PC-3 (cell line): ENCODE results near the gene SELENOM. TPM values are rescaled to one million over a fixed set of nuclear protein-coding genes. Genes with fewer than 3 reads are reported as not detected.

Experiments
- ATAC-seq: fragments of 200-7000 bp; cut with Tn5 transposase; 2 replicates; pipeline ENCODE4 v1.9.1; 2020; ENCODE audit warnings: mild to moderate bottlenecking, moderate library complexity
- BruUV-seq: library from RNA; stranded (reverse); fragments of 400-500 nt; replicated peaks from 2 replicates; lab custom pipeline; 2021; lab: Mats Ljungman, UMichigan
- CTCF ChIA-PET: fragments of 300-600 bp; sonication (Branson Sonifier 250); formaldehyde crosslinking; loops from one replicate; lab custom pipeline; 2022; ENCODE audit warnings: antibody characterized with exemption; lab: Charles Lee
- POLR2A ChIA-PET: fragments of 300-600 bp; sonication (Branson Sonifier 250); formaldehyde crosslinking; loops from one replicate; lab custom pipeline; 2022; ENCODE audit warnings: antibody characterized with exemption; ENCODE audit not compliant: unreplicated experiment; lab: Charles Lee
- DNase-seq: peaks from one replicate; pipeline ENCODE4 v3.0.0-alpha.2; 2015
- H2AFZ ChIP-seq: fragments of 300-600 bp; sonication (generic); 2 replicates; pipeline ENCODE4 v1.6.0; 2016; ENCODE audit warnings: antibody characterized with exemption, low read length
- H3F3A ChIP-seq: fragments of 300-600 bp; sonication (generic); one replicate; pipeline ENCODE4 v1.6.0; 2017; ENCODE audit warnings: antibody characterized with exemption, low read length, control low read depth, mild to moderate bottlenecking; ENCODE audit not compliant: unreplicated experiment
- H3K27ac ChIP-seq: fragments of 300-600 bp; sonication (generic); 2 replicates; pipeline ENCODE4 v1.5.1; 2016; ENCODE audit warnings: mild to moderate bottlenecking, low read length
- H3K27me3 ChIP-seq: fragments of 300-600 bp; sonication (generic); 2 replicates; pipeline ENCODE4 v1.6.1; 2016; ENCODE audit warnings: low read length, mixed read lengths
- H3K36me3 ChIP-seq: fragments of 300-600 bp; sonication (generic); 2 replicates; pipeline ENCODE4 v1.6.1; 2016; ENCODE audit warnings: low read depth, mixed run types, low read length, mixed read lengths
- H3K4me1 ChIP-seq: fragments of 300-600 bp; sonication (generic); 2 replicates; pipeline ENCODE4 v1.5.1; 2016; ENCODE audit warnings: low read length; ENCODE audit not compliant: insufficient read depth
- H3K4me2 ChIP-seq: fragments of 300-600 bp; sonication (generic); 2 replicates; pipeline ENCODE4 v1.6.0; 2016; ENCODE audit warnings: low read length
- H3K4me3 ChIP-seq: fragments of 300-600 bp; sonication (generic); 2 replicates; pipeline ENCODE4 v1.5.1; 2016; ENCODE audit warnings: mild to moderate bottlenecking, low read length, mixed read lengths
- H3K79me2 ChIP-seq: fragments of 300-600 bp; sonication (generic); 2 replicates; pipeline ENCODE4 v1.6.1; 2017; ENCODE audit warnings: low read length, mixed read lengths
- H3K9ac ChIP-seq: fragments of 300-600 bp; sonication (generic); 2 replicates; pipeline ENCODE4 v1.6.0; 2016; ENCODE audit warnings: mild to moderate bottlenecking, low read length
- H3K9me2 ChIP-seq: fragments of 300-600 bp; sonication (generic); replicated peaks from 2 replicates; pipeline ENCODE4 v1.6.1; 2016; ENCODE audit warnings: mixed run types, low read length, mixed read lengths
- H3K9me3 ChIP-seq: fragments of 300-600 bp; sonication (generic); 2 replicates; pipeline ENCODE4 v1.6.1; 2016; ENCODE audit warnings: low read length, mixed read lengths
- H4K20me1 ChIP-seq: fragments of 300-600 bp; sonication (generic); 2 replicates; pipeline ENCODE4 v1.6.1; 2016; ENCODE audit warnings: low read length, mixed read lengths
- CTCF ChIP-seq: fragments of 300-600 bp; sonication (generic); conservative IDR thresholded peaks from 2 replicates; pipeline ENCODE4 v1.5.1; 2017; ENCODE audit warnings: antibody characterized with exemption, low read depth, mild to moderate bottlenecking, low read length
- EZH2 ChIP-seq: fragments of 300-600 bp; sonication (generic); IDR thresholded peaks from one replicate; pipeline ENCODE4 v1.6.1; 2017; ENCODE audit warnings: antibody characterized with exemption, mild to moderate bottlenecking, low read length; ENCODE audit not compliant: unreplicated experiment
- EZH2phosphoT487 ChIP-seq: fragments of 300-600 bp; sonication (generic); IDR thresholded peaks from 2 replicates; pipeline ENCODE4 v1.6.1; 2018; ENCODE audit warnings: mild to moderate bottlenecking, antibody characterized with exemption, low read length, borderline replicate concordance
- intact Hi-C: fragments of 100-400 bp; cut with micrococcal nuclease; formaldehyde crosslinking; loops from 2 replicates; pipeline ENCODE4 v1.9.0; 2023
- total RNA-seq: library from RNA; depleted of rRNA; stranded (reverse); fragments of >200 nt; gene quantifications from 2 replicates; pipeline ENCODE4 v1.2.3, GENCODE V29; 2014

Gene SELENOM
- total RNA-seq, 1 experiment from 2014 or later: 36.8 TPM

- Histone ChIP-seq H2AFZ (no peak overlapping the region), H3K4me3 (no peak overlapping the region), H3K4me1 (peaks cover 25% of the 10 kb centered on the region), H3K79me2 (peaks cover 42% of the 10 kb centered on the region), H3K9me2 (no peaks in the 10 kb centered on the region), H3K27me3 (no peaks in the 10 kb centered on the region), H3F3A (no peaks in the 10 kb centered on the region), H3K36me3 (peaks cover 35% of the 10 kb centered on the region), H3K27ac (no peak overlapping the region), H4K20me1 (peaks cover 15% of the 10 kb centered on the region; the same call in 1 of the 2 replicates), H3K9ac (no peak overlapping the region), H3K9me3 (no peaks in the 10 kb centered on the region), H3K4me2 (no peak overlapping the region)
- ATAC-seq: no peak
- intact Hi-C loops: no loop called here
- ChIA-PET POLR2A (no interaction called here), CTCF (no interaction called here)
- TF ChIP-seq EZH2phosphoT487: no peak
- no TSS peak for BruUV-seq
- no peak for DNase-seq
Measured at GRCh38 chr22:31087744-31088215, 19.6 kb downstream of the SELENOM start.

- H3K36me3 ChIP-seq: peaks cover 28% of the 10 kb centered on the region
- H3K79me2 ChIP-seq: peaks cover 51% of the 10 kb centered on the region
- TF ChIP-seq CTCF: no peak
- TF ChIP-seq EZH2phosphoT487: no peak
- TF ChIP-seq EZH2: no peak
- no peak overlapping the region for H3K27ac ChIP-seq
- intact Hi-C loops: no loop called here
- no TSS peak for BruUV-seq
- ChIA-PET POLR2A (no interaction called here), CTCF (no interaction called here)
- H3K27me3 ChIP-seq: no peaks in the 10 kb centered on the region
- no peak for ATAC-seq
- H3K9ac ChIP-seq: no peak overlapping the region
- H3F3A ChIP-seq: no peaks in the 10 kb centered on the region
- peaks cover 17% of the 10 kb centered on the region; the same call in 1 of the 2 replicates for H4K20me1 ChIP-seq
- DNase-seq: no peak
- H2AFZ ChIP-seq: no peak overlapping the region
- no peaks in the 10 kb centered on the region for H3K9me3 ChIP-seq
- peaks cover 30% of the 10 kb centered on the region for H3K4me1 ChIP-seq
- H3K9me2 ChIP-seq: no peaks in the 10 kb centered on the region
- H3K4me2 ChIP-seq: no peak overlapping the region
- H3K4me3 ChIP-seq: no peak overlapping the region
Measured at GRCh38 chr22:31086703-31087330, 20.6 kb downstream of the SELENOM start.

DNA sequence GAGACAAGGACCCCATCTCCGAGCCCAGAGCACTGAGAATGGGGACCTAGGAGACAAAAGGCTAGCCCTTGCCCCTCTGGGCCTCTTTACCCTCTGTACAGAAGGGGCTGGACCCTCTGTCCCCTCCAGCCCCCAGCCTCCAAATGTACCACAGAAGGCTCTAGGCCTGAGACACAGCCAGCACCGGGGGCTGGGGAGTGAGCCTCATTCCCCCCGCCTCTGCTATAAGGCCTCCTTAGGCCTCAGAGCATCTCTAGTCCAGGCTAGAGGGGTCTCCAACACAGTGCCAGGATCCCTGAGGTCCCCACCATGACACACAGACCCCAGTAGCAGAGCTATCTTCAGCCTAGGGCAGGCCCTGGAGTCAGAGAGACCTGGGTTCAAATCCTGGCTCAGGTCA, 21.4 kb downstream of the SELENOM start:
- peaks cover 58% of the 10 kb centered on the region for H3K79me2 ChIP-seq
- peaks cover 30% of the 10 kb centered on the region for H3K4me1 ChIP-seq
- H3K4me3 ChIP-seq: no peak overlapping the region
- H2AFZ ChIP-seq: no peak overlapping the region
- POLR2A ChIA-PET: no interaction called here
- no peaks in the 10 kb centered on the region for H3F3A ChIP-seq
- H3K27me3 ChIP-seq: no peaks in the 10 kb centered on the region
- peaks cover 17% of the 10 kb centered on the region; the same call in 1 of the 2 replicates for H4K20me1 ChIP-seq
- H3K9ac ChIP-seq: no peak overlapping the region
- H3K9me3 ChIP-seq: no peaks in the 10 kb centered on the region
- intact Hi-C loops: loop anchor here (2.0 kb wide), 1 partner anchor 137 kb away; no protein-coding TSS in a partner anchor
- no peaks in the 10 kb centered on the region for H3K9me2 ChIP-seq
- peaks cover 25% of the 10 kb centered on the region for H3K36me3 ChIP-seq
- H3K4me2 ChIP-seq: no peak overlapping the region
- CTCF ChIA-PET: no interaction called here
- H3K27ac ChIP-seq: no peak overlapping the region
- BruUV-seq: no TSS peak
- ATAC-seq (no peak), DNase-seq (no peak)
- TF ChIP-seq EZH2 (no peak), EZH2phosphoT487 (no peak), CTCF (no peak)
